ENCODE data around the gene ISOC1. TPM values are rescaled to one million over a fixed set of nuclear protein-coding genes. Genes with fewer than 3 reads are reported as not detected.

Gene ISOC1
- total RNA-seq, 1 donor from 2014 or later = 19.1 TPM

- DNase-seq (no peak), ATAC-seq (no peak)
- Histone ChIP-seq H3K27ac (no peak overlapping the region), H3K4me3 (no peak overlapping the region), H3K27me3 (ENCODE audit: low read depth) (no peaks in the 10 kb centered on the region), H3K9me3 (no peaks in the 10 kb centered on the region), H3K36me3 (no peaks in the 10 kb centered on the region), H3K4me1 (no peaks in the 10 kb centered on the region)
- intact Hi-C loops (cut with DNase I) = no loop called here
- TF ChIP-seq, protein P1, sequence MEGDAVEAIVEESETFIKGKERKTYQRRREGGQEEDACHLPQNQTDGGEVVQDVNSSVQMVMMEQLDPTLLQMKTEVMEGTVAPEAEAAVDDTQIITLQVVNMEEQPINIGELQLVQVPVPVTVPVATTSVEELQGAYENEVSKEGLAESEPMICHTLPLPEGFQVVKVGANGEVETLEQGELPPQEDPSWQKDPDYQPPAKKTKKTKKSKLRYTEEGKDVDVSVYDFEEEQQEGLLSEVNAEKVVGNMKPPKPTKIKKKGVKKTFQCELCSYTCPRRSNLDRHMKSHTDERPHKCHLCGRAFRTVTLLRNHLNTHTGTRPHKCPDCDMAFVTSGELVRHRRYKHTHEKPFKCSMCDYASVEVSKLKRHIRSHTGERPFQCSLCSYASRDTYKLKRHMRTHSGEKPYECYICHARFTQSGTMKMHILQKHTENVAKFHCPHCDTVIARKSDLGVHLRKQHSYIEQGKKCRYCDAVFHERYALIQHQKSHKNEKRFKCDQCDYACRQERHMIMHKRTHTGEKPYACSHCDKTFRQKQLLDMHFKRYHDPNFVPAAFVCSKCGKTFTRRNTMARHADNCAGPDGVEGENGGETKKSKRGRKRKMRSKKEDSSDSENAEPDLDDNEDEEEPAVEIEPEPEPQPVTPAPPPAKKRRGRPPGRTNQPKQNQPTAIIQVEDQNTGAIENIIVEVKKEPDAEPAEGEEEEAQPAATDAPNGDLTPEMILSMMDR (IDR thresholded peaks at IDR 0.05) = no peak
These were observed 15.9 kb upstream of the ISOC1 start for GRCh38 chr5:129078660-129079059.

DNA sequence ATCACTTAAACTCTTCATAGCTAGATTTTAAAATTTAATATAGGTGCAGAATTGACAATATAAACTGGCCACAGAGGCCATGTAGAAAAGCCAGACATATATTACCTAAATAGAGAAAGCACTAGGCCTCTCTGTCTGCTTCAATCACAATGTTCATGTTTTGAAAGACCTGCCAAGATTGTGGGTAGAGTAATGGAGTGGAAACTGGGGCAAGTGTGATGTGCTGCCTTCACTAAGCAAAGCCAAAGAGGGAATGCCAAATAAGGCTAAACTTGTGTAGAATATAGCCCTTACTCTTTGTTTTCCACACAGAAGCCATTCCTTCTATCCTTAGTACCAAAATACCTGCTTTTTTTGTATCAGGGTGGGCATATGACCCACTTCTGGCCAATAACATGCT is 15.1 kb upstream of the ISOC1 start:
- H3K27me3 ChIP-seq (ENCODE audit: low read depth) = no peaks in the 10 kb centered on the region
- intact Hi-C loops (cut with DNase I) = no loop called here
- H3K27ac ChIP-seq = no peak overlapping the region
- ATAC-seq (no peak), DNase-seq (no peak)
- TF ChIP-seq, protein P1 (IDR thresholded peaks at IDR 0.05) = no peak
- H3K9me3 ChIP-seq = no peaks in the 10 kb centered on the region
- no peak overlapping the region for H3K4me3 ChIP-seq
- no peaks in the 10 kb centered on the region for H3K36me3 ChIP-seq
- no peaks in the 10 kb centered on the region for H3K4me1 ChIP-seq

DNA sequence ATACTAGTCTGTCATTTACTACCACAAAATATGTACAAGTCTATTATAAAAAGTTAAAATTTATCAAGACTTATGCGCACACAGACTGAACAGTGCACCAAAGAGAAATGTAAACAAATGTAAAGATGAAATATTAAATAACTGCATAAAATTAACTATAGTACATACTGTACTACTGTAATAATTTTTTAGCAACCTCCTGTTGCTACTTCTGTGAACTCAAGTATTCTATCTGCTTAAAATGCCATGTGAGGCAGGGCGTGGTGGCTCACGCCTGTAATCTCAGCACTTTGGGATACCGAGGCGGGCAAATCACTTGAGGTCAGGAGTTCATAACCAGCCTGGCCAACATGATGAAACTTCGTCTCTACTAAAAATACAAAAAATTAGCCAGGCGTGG is 13.8 kb upstream of the ISOC1 start:
- TF ChIP-seq, protein P1 (IDR thresholded peaks at IDR 0.05) = no peak
- Histone ChIP-seq H3K36me3 (no peaks in the 10 kb centered on the region), H3K4me3 (no peak overlapping the region), H3K27me3 (ENCODE audit: low read depth) (no peaks in the 10 kb centered on the region), H3K9me3 (no peaks in the 10 kb centered on the region), H3K4me1 (no peaks in the 10 kb centered on the region), H3K27ac (no peak overlapping the region)
- intact Hi-C loops (cut with DNase I) = no loop called here
- ATAC-seq (no peak), DNase-seq (no peak)

DNA sequence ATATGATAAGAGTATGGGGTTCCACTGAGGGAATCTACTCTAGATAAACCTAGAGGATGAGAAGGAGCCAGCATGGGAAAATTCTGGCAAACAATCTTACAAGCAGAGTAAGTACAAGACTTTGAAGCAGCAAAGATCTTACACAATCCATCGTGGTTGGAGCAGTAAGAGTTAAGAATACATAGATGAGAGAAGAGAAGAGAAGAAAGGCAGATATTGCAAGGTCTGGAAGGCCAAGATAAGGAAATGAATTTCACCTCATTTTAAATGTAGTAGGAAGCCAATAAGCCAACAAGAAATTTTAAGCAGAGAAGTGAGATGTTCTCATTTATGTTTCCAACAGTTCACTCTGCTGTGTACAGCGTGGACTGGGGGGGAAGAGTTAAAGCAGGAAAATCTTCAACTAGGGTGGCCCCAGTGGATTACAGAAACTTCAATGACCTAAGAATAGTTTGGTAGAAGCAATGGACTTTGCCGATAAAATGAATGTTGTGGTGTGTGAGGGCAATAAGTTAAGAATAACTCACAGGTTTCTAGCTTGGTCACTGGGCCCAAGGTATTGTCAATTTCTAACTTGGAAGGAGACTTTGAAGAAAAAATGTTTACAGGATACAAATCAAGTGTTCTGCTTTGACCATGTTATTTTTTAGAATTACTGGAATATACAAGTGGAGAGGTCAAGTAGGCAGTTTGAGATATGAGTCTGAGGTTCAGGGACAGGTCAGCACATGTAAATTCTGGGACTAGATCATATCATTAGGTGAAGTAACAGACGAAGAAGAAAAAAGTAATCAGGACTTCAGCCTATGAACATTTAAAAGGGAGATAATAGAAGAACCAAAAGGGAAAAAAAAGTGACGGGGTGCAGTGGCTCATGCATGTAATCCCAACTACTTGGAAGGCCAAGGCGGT is 12.1 kb upstream of the ISOC1 start:
- H3K4me3 ChIP-seq = no peak overlapping the region
- no peaks in the 10 kb centered on the region for H3K4me1 ChIP-seq
- H3K27me3 ChIP-seq (ENCODE audit: low read depth) = no peaks in the 10 kb centered on the region
- H3K27ac ChIP-seq = no peak overlapping the region
- intact Hi-C loops (cut with DNase I) = no loop called here
- ATAC-seq (no peak), DNase-seq (no peak)
- TF ChIP-seq, protein P1 (IDR thresholded peaks at IDR 0.05) = no peak
- H3K36me3 ChIP-seq = no peaks in the 10 kb centered on the region
- no peaks in the 10 kb centered on the region for H3K9me3 ChIP-seq

- TF ChIP-seq, protein P1 (IDR thresholded peaks at IDR 0.05) = peak; percentile 2
- Histone ChIP-seq H3K36me3 (no peaks in the 10 kb centered on the region), H3K27me3 (ENCODE audit: low read depth) (no peaks in the 10 kb centered on the region), H3K4me1 (peaks cover 35% of the 10 kb centered on the region), H3K4me3 (peak overlapping the region; percentile 93), H3K27ac (peak overlapping the region; percentile 92), H3K9me3 (no peaks in the 10 kb centered on the region)
- DNase-seq (peak; percentile 87), ATAC-seq (peak; percentile 77 to 85)
- intact Hi-C loops (cut with DNase I) = no loop called here
These were observed 663 bp downstream of the ISOC1 start for GRCh38 chr5:129094924-129095899.

Measured in lower lobe of right lung (tissue), 2 donors.